ENCODE data around the gene DNAAF8.

Gene DNAAF8

DNA sequence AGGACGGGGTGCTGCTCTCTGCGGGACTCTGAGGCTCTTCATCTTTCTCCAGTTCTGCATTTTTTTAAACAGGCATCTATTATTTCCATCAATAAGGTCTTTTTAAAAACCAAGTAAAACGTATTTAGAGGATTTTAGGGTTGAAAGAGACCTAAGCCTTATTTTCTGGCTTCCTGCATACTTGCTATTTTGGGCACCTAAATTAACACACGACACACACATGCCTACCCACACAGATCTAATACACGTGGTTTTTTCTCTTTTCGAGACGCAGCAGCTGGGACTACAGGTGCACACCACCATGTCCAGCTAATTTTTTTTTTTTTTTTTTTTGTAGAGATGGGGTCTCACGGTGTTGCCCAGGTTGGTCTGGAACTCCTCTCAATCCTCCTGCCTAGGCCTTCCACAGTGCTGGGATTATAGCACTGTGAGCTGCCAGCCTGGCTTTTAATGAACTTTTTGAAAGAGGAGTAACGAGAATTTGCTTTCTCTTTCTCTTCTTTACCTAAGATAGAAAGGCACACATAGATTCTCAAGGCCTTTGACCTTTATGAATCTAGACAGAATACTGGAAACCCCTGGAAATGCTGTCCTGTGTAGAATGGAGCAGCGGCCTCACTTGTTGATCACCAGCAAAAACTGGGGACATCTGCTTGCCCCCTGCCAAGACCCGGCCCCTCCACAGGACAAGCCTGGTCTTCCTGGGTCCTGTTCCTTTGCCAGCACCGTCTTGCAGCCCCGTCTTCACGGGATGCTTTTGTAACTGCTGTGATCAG lies 13.8 kb downstream of the DNAAF8 start:
- no peak for TF ChIP-seq ELF4 (IDR thresholded peaks at IDR 0.05)
- TF ChIP-seq BHLHE40 (IDR thresholded peaks at IDR 0.05; ENCODE audit: borderline replicate concordance) = no peak
- no peak for TF ChIP-seq FOXA1 (IDR thresholded peaks at IDR 0.05)
- TF ChIP-seq, protein P1, sequence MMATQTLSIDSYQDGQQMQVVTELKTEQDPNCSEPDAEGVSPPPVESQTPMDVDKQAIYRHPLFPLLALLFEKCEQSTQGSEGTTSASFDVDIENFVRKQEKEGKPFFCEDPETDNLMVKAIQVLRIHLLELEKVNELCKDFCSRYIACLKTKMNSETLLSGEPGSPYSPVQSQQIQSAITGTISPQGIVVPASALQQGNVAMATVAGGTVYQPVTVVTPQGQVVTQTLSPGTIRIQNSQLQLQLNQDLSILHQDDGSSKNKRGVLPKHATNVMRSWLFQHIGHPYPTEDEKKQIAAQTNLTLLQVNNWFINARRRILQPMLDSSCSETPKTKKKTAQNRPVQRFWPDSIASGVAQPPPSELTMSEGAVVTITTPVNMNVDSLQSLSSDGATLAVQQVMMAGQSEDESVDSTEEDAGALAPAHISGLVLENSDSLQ (IDR thresholded peaks at IDR 0.05) = no peak
- no peak for TF ChIP-seq ARNT (IDR thresholded peaks at IDR 0.05)
- TF ChIP-seq HDGF (IDR thresholded peaks at IDR 0.05; ENCODE audit: borderline replicate concordance) = no peak
- no peak for TF ChIP-seq TARDBP (IDR thresholded peaks at IDR 0.05)
- no peak for TF ChIP-seq SP1 (IDR thresholded peaks at IDR 0.05)
- TF ChIP-seq FOXM1 (IDR thresholded peaks at IDR 0.05; ENCODE audit: borderline replicate concordance) = no peak
- TF ChIP-seq L3MBTL2 (conservative IDR thresholded peaks at IDR 0.05) = no peak
- no peak for TF ChIP-seq CTBP1 (IDR thresholded peaks at IDR 0.05; ENCODE audit: borderline replicate concordance)
- ChIA-PET POLR2A (no interaction called here), CTCF (no interaction called here)
- DNase-seq (ENCODE audit: extremely low spot score) = no peak

DNA sequence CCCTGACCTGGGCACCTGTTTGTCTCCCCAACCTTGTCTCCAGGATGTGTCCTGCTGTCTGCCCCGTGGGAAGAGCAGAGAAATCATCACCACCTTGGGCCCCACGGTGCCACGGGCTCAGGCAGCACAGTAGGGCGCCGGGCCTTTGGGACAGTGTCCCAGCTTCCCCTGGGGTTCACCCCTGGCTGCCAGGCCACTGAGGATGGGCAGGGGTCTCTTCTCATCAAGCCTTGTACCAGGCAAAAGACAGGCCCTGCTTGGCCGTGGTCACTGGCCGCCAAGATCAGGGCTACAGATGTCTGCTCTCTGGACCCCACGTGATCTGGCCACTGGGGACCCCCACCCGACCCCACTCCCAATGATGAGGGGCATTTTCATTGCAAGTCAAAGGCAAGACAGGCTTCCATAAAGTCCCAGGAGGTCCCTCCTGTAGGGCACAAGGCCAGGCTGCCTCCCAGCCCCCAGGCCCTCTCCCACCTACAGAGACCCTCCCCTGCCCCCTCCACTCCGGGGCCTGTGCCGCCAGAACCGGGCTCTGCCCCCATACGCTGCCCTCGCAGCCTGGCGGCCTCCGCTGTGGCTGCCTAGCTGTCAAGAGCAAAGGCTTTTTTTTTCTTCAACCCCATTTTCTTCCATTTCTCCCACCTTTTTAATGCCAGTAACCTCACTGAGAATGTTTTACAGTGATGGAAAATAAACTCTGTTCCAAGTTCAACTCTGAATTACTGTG lies 14.5 kb downstream of the DNAAF8 start:
- CTCF ChIA-PET = no interaction called here
- no peak for DNase-seq (ENCODE audit: extremely low spot score)
- TF ChIP-seq SUZ12 (IDR thresholded peaks at IDR 0.05) (no peak), TARDBP (IDR thresholded peaks at IDR 0.05) (no peak), LEF1 (IDR thresholded peaks at IDR 0.05; ENCODE audit: borderline replicate concordance) (no peak), ZNF384 (IDR thresholded peaks at IDR 0.05) (no peak), ARNT (IDR thresholded peaks at IDR 0.05) (no peak), ELF4 (IDR thresholded peaks at IDR 0.05) (no peak), FOXA1 (IDR thresholded peaks at IDR 0.05) (no peak)
- POLR2A ChIA-PET = no interaction called here

DNA sequence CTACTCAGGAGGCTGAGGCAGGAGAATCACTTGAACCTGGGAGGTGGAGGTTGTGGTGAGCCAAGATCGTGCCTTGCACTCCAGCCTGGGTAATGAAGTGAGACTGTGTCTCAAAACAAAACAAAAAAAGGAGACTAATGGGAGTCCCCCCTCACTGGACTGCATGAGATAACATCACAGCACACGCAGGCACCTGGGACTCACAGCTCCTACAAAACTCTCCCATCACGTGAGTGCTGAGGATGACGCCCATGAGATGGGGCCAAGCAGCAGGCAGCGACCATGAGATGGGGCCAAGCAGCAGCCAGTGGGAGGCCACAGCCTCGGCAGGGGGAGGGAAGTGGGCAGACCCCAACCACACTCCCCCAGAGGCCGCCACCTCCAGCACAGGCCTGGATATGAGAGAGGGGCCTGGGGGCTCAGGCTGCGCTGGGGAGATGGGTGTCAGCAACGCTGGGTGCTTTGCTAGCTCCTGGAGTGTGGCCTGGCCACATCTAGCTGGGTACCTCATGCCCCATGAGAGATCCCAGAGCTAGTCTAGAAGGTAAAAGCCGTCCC lies 15.4 kb downstream of the DNAAF8 start:
- CTCF ChIA-PET = no interaction called here
- POLR2A ChIA-PET = interaction anchor here (1.1 kb wide), 1 partner anchor 228 kb away, joined by 3 read pairs; no protein-coding TSS in a partner anchor
- TF ChIP-seq L3MBTL2 (conservative IDR thresholded peaks at IDR 0.05) = no peak
- TF ChIP-seq ELF4 (IDR thresholded peaks at IDR 0.05) = no peak
- no peak for TF ChIP-seq TARDBP (IDR thresholded peaks at IDR 0.05)
- TF ChIP-seq NFRKB (IDR thresholded peaks at IDR 0.05) = no peak
- TF ChIP-seq CTBP1 (IDR thresholded peaks at IDR 0.05; ENCODE audit: borderline replicate concordance) = no peak
- TF ChIP-seq LEF1 (IDR thresholded peaks at IDR 0.05; ENCODE audit: borderline replicate concordance) = no peak
- no peak for TF ChIP-seq HDGF (IDR thresholded peaks at IDR 0.05; ENCODE audit: borderline replicate concordance)
- no peak for TF ChIP-seq BHLHE40 (IDR thresholded peaks at IDR 0.05; ENCODE audit: borderline replicate concordance)
- TF ChIP-seq FOXK2 (IDR thresholded peaks at IDR 0.05) = no peak
- TF ChIP-seq FOXA1 (IDR thresholded peaks at IDR 0.05) = no peak
- TF ChIP-seq ARNT (IDR thresholded peaks at IDR 0.05) = no peak
- TF ChIP-seq SP1 (IDR thresholded peaks at IDR 0.05) = no peak
- DNase-seq (ENCODE audit: extremely low spot score) = no peak

DNA sequence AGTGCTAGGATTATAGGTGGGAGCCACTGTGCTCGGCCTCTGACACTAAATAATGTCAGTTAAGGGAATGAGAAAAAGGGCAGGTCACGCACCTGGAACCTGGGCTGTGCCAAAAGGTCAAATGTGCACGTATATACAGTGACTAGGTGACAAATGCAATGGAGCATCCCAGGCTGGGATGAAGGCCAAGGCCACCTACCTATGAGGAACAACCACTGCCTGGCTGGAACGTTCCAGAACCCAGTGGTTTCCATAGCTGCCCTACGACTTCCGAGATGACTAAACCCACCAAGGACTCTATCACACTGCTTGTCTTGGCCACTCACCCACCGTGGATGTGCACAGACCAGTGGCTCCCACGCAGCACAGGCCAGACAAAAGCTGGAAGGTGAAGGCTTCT lies 16.6 kb downstream of the DNAAF8 start:
- ChIA-PET CTCF (interaction anchor here (0.6 kb wide), 1 partner anchor 16 kb away, joined by 3 read pairs; no protein-coding TSS in a partner anchor), POLR2A (no interaction called here)
- DNase-seq (ENCODE audit: extremely low spot score) = no peak

DNA sequence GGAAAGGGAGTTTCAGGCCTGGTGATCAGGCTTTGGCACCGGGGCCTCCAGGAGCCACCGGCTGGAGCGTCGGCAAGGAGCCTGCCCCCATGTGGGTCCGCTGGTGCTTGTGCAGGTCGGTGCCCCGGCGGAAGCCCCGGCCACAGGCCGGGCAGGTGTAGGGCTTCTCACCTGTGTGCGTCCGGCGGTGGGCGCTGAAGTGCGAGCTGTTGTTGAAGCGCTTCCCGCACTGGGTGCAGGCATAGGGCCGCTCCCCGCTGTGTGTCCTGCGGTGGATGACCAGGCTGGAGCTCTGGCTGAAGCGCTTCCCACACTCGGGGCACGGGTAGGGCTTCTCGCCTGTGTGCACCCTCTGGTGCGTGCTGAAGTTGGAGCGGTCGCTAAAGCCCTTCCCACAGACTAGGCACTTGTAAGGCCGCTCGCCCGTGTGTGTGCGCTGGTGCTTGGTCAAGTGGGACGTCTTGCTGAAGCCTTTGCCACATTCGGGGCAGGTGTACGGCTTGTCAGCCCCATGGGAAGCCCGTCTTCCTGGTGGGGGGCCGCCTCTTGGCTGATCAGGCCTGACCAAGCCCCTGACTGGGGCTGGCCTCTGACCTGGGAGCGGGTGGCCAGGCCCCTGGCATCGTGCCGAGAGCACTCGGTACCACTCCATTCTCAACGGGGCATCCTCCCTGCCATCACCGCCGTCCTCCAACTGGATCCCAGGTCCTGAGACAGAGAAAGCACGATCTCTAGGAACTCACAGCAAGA lies 18.2 kb downstream of the DNAAF8 start:
- no peak for DNase-seq (ENCODE audit: extremely low spot score)
- ChIA-PET POLR2A (no interaction called here), CTCF (no interaction called here)
- TF ChIP-seq SP1 (IDR thresholded peaks at IDR 0.05) = no peak
- TF ChIP-seq ELF4 (IDR thresholded peaks at IDR 0.05) = no peak
- TF ChIP-seq ZNF384 (IDR thresholded peaks at IDR 0.05) = no peak
- no peak for TF ChIP-seq NFRKB (IDR thresholded peaks at IDR 0.05)
- TF ChIP-seq L3MBTL2 (conservative IDR thresholded peaks at IDR 0.05) = no peak
- no peak for TF ChIP-seq HDGF (IDR thresholded peaks at IDR 0.05; ENCODE audit: borderline replicate concordance)
- TF ChIP-seq SUZ12 (IDR thresholded peaks at IDR 0.05) = no peak
- no peak for TF ChIP-seq FOXK2 (IDR thresholded peaks at IDR 0.05)
- no peak for TF ChIP-seq CTBP1 (IDR thresholded peaks at IDR 0.05; ENCODE audit: borderline replicate concordance)
- no peak for TF ChIP-seq BHLHE40 (IDR thresholded peaks at IDR 0.05; ENCODE audit: borderline replicate concordance)
- TF ChIP-seq ARNT (IDR thresholded peaks at IDR 0.05) = no peak

More for the DNA sequence above, 16.6 kb downstream of the DNAAF8 start:
- TF ChIP-seq CTBP1 (IDR thresholded peaks at IDR 0.05; ENCODE audit: borderline replicate concordance) = no peak
- no peak for TF ChIP-seq FOXA1 (IDR thresholded peaks at IDR 0.05)
- no peak for TF ChIP-seq HDGF (IDR thresholded peaks at IDR 0.05; ENCODE audit: borderline replicate concordance)
- TF ChIP-seq LEF1 (IDR thresholded peaks at IDR 0.05; ENCODE audit: borderline replicate concordance) = no peak
- TF ChIP-seq FOXK2 (IDR thresholded peaks at IDR 0.05) = no peak
- TF ChIP-seq FOXM1 (IDR thresholded peaks at IDR 0.05; ENCODE audit: borderline replicate concordance) = no peak
- TF ChIP-seq, protein P1 (IDR thresholded peaks at IDR 0.05) = no peak
- no peak for TF ChIP-seq ARNT (IDR thresholded peaks at IDR 0.05)
- no peak for TF ChIP-seq ELF4 (IDR thresholded peaks at IDR 0.05)
- TF ChIP-seq ZNF384 (IDR thresholded peaks at IDR 0.05) = no peak
- no peak for TF ChIP-seq SP1 (IDR thresholded peaks at IDR 0.05)
- TF ChIP-seq L3MBTL2 (conservative IDR thresholded peaks at IDR 0.05) = no peak
- TF ChIP-seq SUZ12 (IDR thresholded peaks at IDR 0.05) = no peak
- TF ChIP-seq NFRKB (IDR thresholded peaks at IDR 0.05) = no peak
- TF ChIP-seq TARDBP (IDR thresholded peaks at IDR 0.05) = no peak
- TF ChIP-seq BHLHE40 (IDR thresholded peaks at IDR 0.05; ENCODE audit: borderline replicate concordance) = no peak
